HAP-1 (cell line): Measurements from ENCODE around the gene ITIH6.
"Not testable (repeated sequence)": the region's sequence is repeated elsewhere in the genome, so short reads cannot be mapped to it uniquely, and the experiment has no call there.

Source experiments
- DNase-seq, 2 experiments: peaks; one replicate each; pipeline ENCODE4 v3.0.0-alpha.2; 2016 to 2020; ENCODE audit warnings: low spot score in 2 of 2
- H3K27me3 ChIP-seq: fragments of 250-450 bp; sonication (Bioruptor Pico); 2 replicates; pipeline ENCODE4 v1.5.1; 2020; ENCODE audit warnings: low read depth, mild to moderate bottlenecking, moderate library complexity
- H3K36me3 ChIP-seq: fragments of 250-450 bp; sonication (Bioruptor Pico); replicated peaks from 2 replicates; pipeline ENCODE4 v1.5.1; 2020; ENCODE audit warnings: mild to moderate bottlenecking
- H3K4me1 ChIP-seq: fragments of 250-450 bp; sonication (Bioruptor Pico); 2 replicates; pipeline ENCODE4 v1.5.1; 2020; ENCODE audit warnings: mild to moderate bottlenecking
- H3K4me3 ChIP-seq: fragments of 250-450 bp; sonication (Bioruptor Pico); 2 replicates; pipeline ENCODE4 v1.5.1; 2020; ENCODE audit warnings: mild to moderate bottlenecking, moderate library complexity
- H3K9me3 ChIP-seq: fragments of 250-450 bp; sonication (Bioruptor Pico); 2 replicates; pipeline ENCODE4 v1.5.1; 2020; ENCODE audit warnings: mild to moderate bottlenecking, moderate library complexity
- in situ Hi-C: fragments of 300-500 bp; cut with MboI; formaldehyde crosslinking; loops from 3 replicates; pipeline ENCODE4 v1.14.3; 2020; ENCODE audit warnings: low sequenced_read_pairs, inconsistent platforms, mixed read lengths

ITIH6 gene

GRCh38 chrX:54788446-54788845 lies 9.6 kb downstream of the ITIH6 start:
- H3K4me3 ChIP-seq = no peak overlapping the region
- no peaks in the 10 kb centered on the region for H3K4me1 ChIP-seq
- H3K9me3 ChIP-seq = no peaks in the 10 kb centered on the region
- H3K27me3 ChIP-seq = peaks cover 2% of the 10 kb centered on the region
- no peak for DNase-seq
- H3K36me3 ChIP-seq = no peaks in the 10 kb centered on the region
- in situ Hi-C loops = no loop called here

DNA sequence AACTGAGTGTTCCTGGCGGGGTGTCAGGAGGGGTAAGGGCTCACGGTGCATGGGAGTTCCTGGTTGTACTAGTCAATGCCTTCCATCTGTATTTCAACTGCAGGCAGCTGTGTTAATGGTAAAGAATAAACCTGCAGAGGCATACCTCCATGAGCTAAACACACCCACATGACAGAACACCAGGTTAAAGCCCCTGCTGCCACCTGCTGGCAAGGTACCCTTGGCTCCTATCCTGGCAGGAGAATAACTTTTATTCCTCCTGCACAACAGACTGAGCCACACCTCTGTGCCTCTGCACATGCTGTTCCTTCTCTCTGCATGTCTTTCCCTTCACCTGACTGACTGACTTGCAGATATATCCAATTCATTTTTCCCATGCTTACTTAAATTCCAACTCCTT lies 11.1 kb downstream of the ITIH6 start:
- peaks cover 2% of the 10 kb centered on the region for H3K27me3 ChIP-seq
- peak in 1 of 2 experiments; percentile 49 for DNase-seq
- no peaks in the 10 kb centered on the region for H3K9me3 ChIP-seq
- in situ Hi-C loops = no loop called here
- no peaks in the 10 kb centered on the region for H3K36me3 ChIP-seq
- no peak overlapping the region for H3K4me3 ChIP-seq
- no peaks in the 10 kb centered on the region for H3K4me1 ChIP-seq

DNA sequence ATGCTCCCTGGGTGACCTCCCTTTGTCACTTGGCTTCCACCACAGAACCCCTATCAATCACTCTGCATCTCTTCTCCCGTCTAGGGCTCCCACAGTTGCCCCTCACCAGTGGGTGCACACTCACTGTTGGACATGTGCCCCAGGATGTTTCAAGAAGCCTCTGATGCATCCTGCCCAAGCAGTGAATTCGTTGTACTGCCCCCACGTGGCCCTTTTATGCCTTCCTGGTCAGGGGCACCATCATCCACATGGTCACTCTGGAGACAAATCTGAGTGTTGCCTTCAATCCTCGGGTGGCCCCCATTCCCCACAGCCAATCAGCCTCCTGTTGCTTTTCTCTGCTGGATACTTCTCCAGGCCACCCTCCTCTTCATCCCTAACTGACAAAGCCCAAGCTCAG lies 12.2 kb downstream of the ITIH6 start:
- peak in 1 of 2 experiments; percentile 61 for DNase-seq
- Histone ChIP-seq H3K36me3 (no peaks in the 10 kb centered on the region), H3K9me3 (no peaks in the 10 kb centered on the region), H3K27me3 (no peaks in the 10 kb centered on the region; the same call in 1 of the 2 replicates), H3K4me3 (no peak overlapping the region), H3K4me1 (no peaks in the 10 kb centered on the region)
- in situ Hi-C loops = no loop called here

DNA sequence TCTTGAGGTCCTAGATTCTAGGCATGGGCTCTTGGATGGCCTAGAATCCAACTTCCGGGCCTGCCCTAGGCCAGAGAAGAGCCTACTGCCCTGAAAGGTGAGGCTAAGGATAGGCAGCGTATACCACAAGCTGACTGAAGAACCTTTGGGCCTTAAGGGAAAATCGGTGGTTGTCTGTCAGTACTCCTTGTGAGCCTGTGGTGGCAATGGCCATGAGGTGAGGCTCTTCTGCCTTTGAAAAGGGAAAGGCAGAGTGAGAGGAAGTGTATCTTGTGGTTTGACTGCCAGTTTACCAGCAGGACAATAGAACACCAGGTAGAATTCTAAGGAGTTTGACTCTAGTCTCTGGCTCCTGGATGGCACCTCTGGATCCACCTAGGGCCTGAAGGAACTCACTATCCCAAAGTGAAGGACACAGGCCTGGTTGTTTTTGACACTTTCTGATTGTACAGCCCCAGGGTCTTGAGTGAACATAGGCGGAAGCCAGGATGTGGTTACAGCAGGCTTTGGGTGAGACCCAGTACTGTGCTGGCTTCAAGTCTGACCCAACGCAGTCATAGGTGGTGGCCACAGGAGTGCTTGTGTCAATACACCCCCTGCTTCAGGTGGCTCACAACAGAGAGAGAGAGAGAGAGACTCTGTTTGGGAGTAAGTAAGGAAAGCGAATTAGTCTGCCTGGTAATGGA lies 20.9 kb downstream of the ITIH6 start:
- in situ Hi-C loops = no loop called here
- Histone ChIP-seq H3K4me1 (peaks cover 2% of the 10 kb centered on the region), H3K4me3 (no peak overlapping the region), H3K36me3 (no peaks in the 10 kb centered on the region), H3K27me3 (peaks cover 6% of the 10 kb centered on the region), H3K9me3 (no peaks in the 10 kb centered on the region)
- DNase-seq = no peak

- Histone ChIP-seq H3K9me3 (no peaks in the 10 kb centered on the region), H3K4me3 (no peak overlapping the region), H3K36me3 (no peaks in the 10 kb centered on the region), H3K4me1 (peaks cover 2% of the 10 kb centered on the region), H3K27me3 (peaks cover 6% of the 10 kb centered on the region)
- in situ Hi-C loops = no loop called here
- no peak for DNase-seq
These were observed 22.0 kb downstream of the ITIH6 start for GRCh38 chrX:54776061-54776460.

DNA sequence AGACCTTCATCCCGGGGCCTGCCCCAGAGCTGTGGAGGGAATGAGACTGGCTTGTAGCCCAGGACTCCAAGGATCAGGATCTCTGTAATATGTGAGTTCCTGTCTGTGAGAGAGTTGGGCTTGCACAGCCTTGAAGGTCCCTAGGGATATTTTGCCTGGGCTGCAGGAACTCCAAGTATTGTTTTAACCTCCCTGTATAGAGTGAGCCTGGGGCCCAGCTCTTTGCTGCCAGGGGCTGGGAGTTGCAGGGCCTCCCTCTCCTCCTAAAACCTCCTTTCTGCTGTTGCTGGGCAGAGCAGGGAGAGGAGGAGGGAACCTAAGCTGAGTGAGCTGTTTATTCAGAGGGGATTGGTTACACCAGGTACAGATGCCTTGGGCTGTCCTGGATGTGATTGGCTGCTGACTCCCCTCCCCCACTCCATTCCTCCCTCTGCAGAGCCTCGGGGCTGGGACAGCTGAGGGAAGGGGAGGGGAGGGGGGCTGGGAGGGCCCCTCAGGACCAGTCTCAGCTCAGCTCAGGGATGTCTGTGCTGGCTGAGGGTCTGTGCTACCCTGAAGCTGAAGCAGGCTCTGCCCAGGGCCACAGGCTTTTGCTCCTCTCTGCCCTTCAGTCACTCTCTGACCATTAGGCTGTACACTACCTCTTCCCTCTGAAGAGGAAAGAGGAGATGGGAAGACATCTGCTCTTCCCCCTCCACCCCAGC lies 23.5 kb downstream of the ITIH6 start:
- DNase-seq = peak; percentile 39 to 69
- H3K4me3 ChIP-seq, H3K36me3 ChIP-seq, H3K9me3 ChIP-seq, H3K4me1 ChIP-seq, in situ Hi-C loops, H3K27me3 ChIP-seq: not testable (repeated sequence)

DNA sequence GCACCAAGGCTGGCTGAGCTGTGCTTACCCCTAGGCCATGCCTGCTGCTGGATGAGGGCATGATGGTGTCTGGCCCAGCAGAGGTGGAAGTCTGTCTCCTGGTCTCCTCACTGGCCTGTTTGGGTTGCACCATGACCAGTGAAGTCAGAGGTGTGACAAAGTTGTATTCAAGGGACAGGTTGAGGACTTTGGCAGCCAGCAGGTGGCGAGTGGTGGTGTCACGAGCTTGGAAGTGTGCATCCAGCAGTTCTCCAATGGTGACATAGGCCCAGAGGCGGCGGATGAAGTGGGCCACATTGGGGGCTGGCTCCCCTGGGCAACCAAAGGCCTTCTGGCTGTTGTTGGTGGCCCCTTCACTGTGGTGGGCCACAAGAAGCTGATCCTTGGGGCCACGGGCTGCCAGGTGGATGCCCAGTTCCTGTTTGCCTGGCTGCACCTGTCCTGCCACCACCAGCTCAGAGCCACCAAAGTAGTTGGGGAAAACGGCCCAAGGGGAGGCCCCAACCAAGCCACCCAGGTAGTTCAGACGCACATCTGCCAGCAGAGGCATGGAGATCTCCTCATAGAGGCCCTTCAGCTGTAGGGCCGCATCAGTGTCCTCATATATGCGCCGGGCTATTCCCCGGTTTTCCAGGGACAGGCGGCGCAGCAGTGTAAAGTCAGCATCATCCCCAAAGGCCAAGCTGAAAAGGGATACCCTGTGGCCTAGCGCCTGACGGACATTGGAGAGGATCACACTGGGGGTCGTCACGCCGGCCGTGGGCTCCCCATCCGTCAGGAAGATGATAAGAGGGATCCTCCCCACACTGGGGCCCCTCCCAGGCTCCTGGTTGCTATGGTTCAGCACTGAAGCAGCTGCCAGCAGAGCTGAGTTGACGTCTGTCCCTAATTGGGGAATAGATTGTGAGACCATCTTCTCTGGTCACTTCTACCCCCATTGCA lies 39.7 kb downstream of the ITIH6 start:
- no peaks in the 10 kb centered on the region for H3K27me3 ChIP-seq
- no peak overlapping the region for H3K4me3 ChIP-seq
- in situ Hi-C loops = no loop called here
- no peaks in the 10 kb centered on the region for H3K36me3 ChIP-seq
- no peaks in the 10 kb centered on the region for H3K9me3 ChIP-seq
- no peak for DNase-seq
- no peaks in the 10 kb centered on the region for H3K4me1 ChIP-seq

DNA sequence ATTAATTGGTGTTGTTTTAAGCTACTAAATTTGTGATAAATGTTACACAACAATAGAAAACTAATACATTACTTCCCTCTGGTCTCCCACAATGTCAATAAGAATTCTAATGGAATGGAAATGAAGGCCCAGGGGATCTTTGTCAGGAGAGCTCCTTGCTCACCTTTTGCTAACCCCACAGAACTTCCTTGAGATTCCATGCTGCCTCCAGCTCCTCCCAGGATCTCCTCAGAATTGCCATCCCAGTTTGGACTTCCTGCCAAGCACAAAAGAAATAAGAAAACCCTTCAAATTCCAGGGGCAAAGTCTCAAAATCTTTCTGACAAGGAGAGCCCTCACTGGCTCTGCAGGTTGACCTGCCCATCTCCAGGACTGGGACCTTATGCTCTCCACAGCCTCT lies 43.2 kb downstream of the ITIH6 start:
- H3K27me3 ChIP-seq = no peaks in the 10 kb centered on the region
- H3K36me3 ChIP-seq = no peaks in the 10 kb centered on the region
- H3K4me1 ChIP-seq = no peaks in the 10 kb centered on the region
- no peak for DNase-seq
- in situ Hi-C loops = no loop called here
- no peak overlapping the region for H3K4me3 ChIP-seq
- H3K9me3 ChIP-seq = no peaks in the 10 kb centered on the region

- in situ Hi-C loops = no loop called here
- no peaks in the 10 kb centered on the region for H3K36me3 ChIP-seq
- DNase-seq = no peak
- no peaks in the 10 kb centered on the region for H3K9me3 ChIP-seq
- no peaks in the 10 kb centered on the region for H3K4me1 ChIP-seq
- H3K4me3 ChIP-seq = no peak overlapping the region
- no peaks in the 10 kb centered on the region for H3K27me3 ChIP-seq
These were observed 49.4 kb downstream of the ITIH6 start for GRCh38 chrX:54748626-54749025.

DNA sequence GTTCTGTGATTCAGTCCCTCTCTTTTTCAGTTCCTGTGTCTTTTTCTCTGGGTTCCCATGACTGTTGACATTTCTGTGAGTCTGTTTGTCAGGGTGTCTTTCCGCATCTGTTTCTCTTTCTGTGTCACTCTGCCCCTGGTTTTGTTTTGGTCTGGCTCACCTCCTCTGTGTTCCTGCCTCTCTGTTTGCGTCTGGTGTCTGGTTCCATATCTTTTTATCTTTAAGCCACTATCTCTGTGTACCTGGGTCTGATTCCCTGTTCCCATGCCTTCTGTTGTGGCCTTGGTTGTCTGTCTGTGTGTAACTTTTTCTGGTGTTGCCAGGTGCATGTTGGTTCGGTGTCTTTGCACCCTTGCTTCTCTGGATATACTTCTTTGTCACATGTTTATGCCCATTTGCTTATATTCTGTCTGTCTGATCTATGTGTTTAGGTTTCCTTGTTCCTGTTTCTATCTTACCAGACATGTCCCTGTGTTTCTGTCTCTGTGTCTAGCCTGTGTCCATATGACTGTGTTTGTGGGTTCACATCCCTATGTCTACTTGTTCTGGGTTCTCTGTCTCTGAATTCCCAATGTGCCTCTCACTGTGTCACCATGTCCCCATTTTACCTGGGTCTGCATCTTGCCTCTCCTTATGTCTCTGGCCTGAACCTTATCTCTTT lies 50.2 kb downstream of the ITIH6 start:
- no peaks in the 10 kb centered on the region; the same call in 1 of the 2 replicates for H3K4me1 ChIP-seq
- H3K9me3 ChIP-seq = no peaks in the 10 kb centered on the region
- H3K36me3 ChIP-seq = no peaks in the 10 kb centered on the region
- H3K27me3 ChIP-seq = no peaks in the 10 kb centered on the region
- in situ Hi-C loops = no loop called here
- H3K4me3 ChIP-seq = no peak overlapping the region
- no peak for DNase-seq

GRCh38 chrX:54746928-54747327 lies 51.1 kb downstream of the ITIH6 start:
- no peaks in the 10 kb centered on the region for H3K27me3 ChIP-seq
- in situ Hi-C loops = no loop called here
- H3K4me1 ChIP-seq = no peaks in the 10 kb centered on the region; the same call in 1 of the 2 replicates
- H3K4me3 ChIP-seq = no peak overlapping the region
- no peaks in the 10 kb centered on the region for H3K36me3 ChIP-seq
- no peaks in the 10 kb centered on the region for H3K9me3 ChIP-seq
- DNase-seq = no peak

- Histone ChIP-seq H3K27me3 (no peaks in the 10 kb centered on the region), H3K4me1 (no peaks in the 10 kb centered on the region; the same call in 1 of the 2 replicates), H3K36me3 (no peaks in the 10 kb centered on the region), H3K4me3 (no peak overlapping the region), H3K9me3 (no peaks in the 10 kb centered on the region)
- no peak for DNase-seq
- in situ Hi-C loops = no loop called here
These were observed 52.4 kb downstream of the ITIH6 start for GRCh38 chrX:54745676-54746075.

GRCh38 chrX:54738567-54738966 lies 59.5 kb downstream of the ITIH6 start:
- peak in 1 of 2 experiments; percentile 19 for DNase-seq

More at GRCh38 chrX:54738567-54738966, 59.5 kb downstream of the ITIH6 start:
- H3K27me3 ChIP-seq, in situ Hi-C loops, H3K4me3 ChIP-seq, H3K4me1 ChIP-seq, H3K9me3 ChIP-seq, H3K36me3 ChIP-seq: not testable (repeated sequence)
